Measurements from ENCODE around the gene SPPL2C.

DNA sequence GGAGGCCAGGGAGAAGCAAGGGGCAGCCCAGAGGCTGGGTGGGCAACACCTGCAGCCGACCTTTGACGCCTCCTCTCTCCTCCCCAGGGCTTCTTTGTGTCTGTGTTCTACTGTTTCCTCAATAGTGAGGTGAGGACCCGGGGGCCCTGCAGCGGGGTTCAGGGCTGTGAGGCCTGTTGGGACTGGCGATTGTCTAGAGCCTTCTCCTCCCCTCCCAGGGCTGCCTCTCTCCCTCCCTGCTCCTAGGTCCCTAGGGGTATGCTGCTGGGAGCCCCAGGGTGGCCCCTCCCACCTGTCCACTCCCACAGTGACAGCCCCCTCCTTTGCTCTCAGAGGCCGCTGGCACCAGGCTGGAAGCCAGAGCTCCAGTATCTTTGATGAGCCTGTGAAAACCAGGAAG is 10.8 kb upstream of the SPPL2C start:
- TF ChIP-seq POLR2AphosphoS5 (IDR thresholded peaks at IDR 0.05; ENCODE audit: borderline replicate concordance, low read depth, low read length) (no peak), EZH2 (IDR thresholded peaks at IDR 0.05) (no peak)

Data from SK-N-MC (cell line).